IMR-90 (cell line): Measurements from ENCODE around the gene APOC1.

Source experiments
- CEBPB ChIP-seq: IDR thresholded peaks from 2 replicates; pipeline ENCODE4 v1.6.1; 2012; ENCODE audit warnings: low read depth, low read length, improper control_type of control experiment
- ELK1 ChIP-seq: fragments of 150-350 bp; IDR thresholded peaks from 2 replicates; pipeline ENCODE4 v1.6.1; 2016; ENCODE audit warnings: low read depth, mild to moderate bottlenecking, low read length, moderate library complexity, borderline replicate concordance
- MAFK ChIP-seq: IDR thresholded peaks from 2 replicates; pipeline ENCODE4 v1.6.1; 2012; ENCODE audit warnings: low read depth, low read length, improper control_type of control experiment
- MXI1 ChIP-seq: IDR thresholded peaks from 2 replicates; pipeline ENCODE4 v1.6.1; 2012; ENCODE audit warnings: low read depth, mild to moderate bottlenecking, low read length, moderate library complexity, borderline replicate concordance
- NFE2L2 ChIP-seq: fragments of 150-350 bp; IDR thresholded peaks from 2 replicates; pipeline ENCODE4 v1.6.1; 2016; ENCODE audit warnings: low read depth, mild to moderate bottlenecking, low read length
- POLR2A ChIP-seq: IDR thresholded peaks from 2 replicates; pipeline ENCODE4 v1.6.1; 2012; ENCODE audit warnings: mild to moderate bottlenecking, low read depth, low read length
- SMC3 ChIP-seq: fragments of 150-350 bp; IDR thresholded peaks from 2 replicates; pipeline ENCODE4 v1.6.1; 2016; ENCODE audit warnings: low read depth, mild to moderate bottlenecking, antibody characterized with exemption, low read length, moderate library complexity
- TF ChIP-seq, protein P1 (sequence below): conservative IDR thresholded peaks from 2 replicates; pipeline ENCODE4 v1.5.1; 2012; ENCODE audit warnings: mild to moderate bottlenecking, low read depth, low read length, improper control_type of control experiment

DNA sequence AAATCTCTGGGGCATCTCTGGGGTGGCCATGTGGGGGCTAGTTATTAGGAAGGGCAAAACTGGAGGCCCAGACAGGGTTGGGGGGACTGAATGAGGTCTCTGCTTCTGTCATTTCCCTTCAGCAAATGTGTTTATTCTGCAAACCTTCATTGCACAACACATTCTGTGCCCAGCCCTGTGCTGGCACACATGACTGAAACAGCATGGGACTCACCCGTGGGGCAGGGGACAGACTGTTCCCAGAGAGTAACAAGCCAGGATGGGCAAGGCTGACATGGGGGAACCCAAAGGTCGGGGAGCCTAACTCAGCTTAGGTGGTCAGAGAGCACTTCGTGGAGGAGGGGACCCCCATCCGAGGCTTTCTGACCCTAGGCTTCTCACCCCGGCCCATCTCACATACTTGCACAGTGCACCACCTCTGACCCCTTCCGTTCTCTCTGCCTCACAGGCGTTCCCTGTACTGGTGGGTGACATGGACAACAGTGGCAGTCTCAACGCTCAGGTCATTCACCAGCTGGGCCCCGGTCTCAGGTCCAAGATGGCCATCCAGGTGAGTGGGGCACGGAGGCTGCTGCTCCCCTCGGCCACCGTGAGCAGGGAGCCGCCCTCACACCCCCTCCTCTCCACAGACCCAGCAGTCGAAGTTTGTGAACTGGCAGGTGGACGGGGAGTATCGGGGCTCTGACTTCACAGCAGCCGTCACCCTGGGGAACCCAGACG, 20.9 kb upstream of the APOC1 start:
- TF ChIP-seq MAFK: no peak
- no peak for TF ChIP-seq MXI1
- TF ChIP-seq, protein P1, sequence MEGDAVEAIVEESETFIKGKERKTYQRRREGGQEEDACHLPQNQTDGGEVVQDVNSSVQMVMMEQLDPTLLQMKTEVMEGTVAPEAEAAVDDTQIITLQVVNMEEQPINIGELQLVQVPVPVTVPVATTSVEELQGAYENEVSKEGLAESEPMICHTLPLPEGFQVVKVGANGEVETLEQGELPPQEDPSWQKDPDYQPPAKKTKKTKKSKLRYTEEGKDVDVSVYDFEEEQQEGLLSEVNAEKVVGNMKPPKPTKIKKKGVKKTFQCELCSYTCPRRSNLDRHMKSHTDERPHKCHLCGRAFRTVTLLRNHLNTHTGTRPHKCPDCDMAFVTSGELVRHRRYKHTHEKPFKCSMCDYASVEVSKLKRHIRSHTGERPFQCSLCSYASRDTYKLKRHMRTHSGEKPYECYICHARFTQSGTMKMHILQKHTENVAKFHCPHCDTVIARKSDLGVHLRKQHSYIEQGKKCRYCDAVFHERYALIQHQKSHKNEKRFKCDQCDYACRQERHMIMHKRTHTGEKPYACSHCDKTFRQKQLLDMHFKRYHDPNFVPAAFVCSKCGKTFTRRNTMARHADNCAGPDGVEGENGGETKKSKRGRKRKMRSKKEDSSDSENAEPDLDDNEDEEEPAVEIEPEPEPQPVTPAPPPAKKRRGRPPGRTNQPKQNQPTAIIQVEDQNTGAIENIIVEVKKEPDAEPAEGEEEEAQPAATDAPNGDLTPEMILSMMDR: no peak
- TF ChIP-seq POLR2A: no peak
- no peak for TF ChIP-seq NFE2L2
- no peak for TF ChIP-seq ELK1
- no peak for TF ChIP-seq SMC3
- TF ChIP-seq CEBPB: no peak
